NT2/D1 (cell line): ENCODE data around the gene GAS7.

ENCODE experiments used
- DNase-seq: peaks from one replicate; pipeline ENCODE4 v3.0.0-alpha.2; 2011; ENCODE audit warnings: low read depth, low spot score
- H3K27me3 ChIP-seq: 2 replicates; pipeline ENCODE4 v1.6.0; 2011; ENCODE audit warnings: mild to moderate bottlenecking; ENCODE audit not compliant: insufficient read length, insufficient read depth
- H3K36me3 ChIP-seq: 2 replicates; pipeline ENCODE4 v1.6.1; 2011; ENCODE audit warnings: mild to moderate bottlenecking, low read length, mixed read lengths; ENCODE audit not compliant: insufficient read depth, insufficient read length
- H3K4me1 ChIP-seq: 2 replicates; pipeline ENCODE4 v1.5.1; 2011; ENCODE audit not compliant: insufficient read depth, insufficient read length
- H3K4me3 ChIP-seq: 2 replicates; pipeline ENCODE4 v1.5.1; 2011; ENCODE audit warnings: low read depth; ENCODE audit not compliant: insufficient read length
- H3K9ac ChIP-seq: 2 replicates; pipeline ENCODE4 v1.6.0; 2011; ENCODE audit warnings: low read depth; ENCODE audit not compliant: insufficient read length
- H3K9me3 ChIP-seq: 2 replicates; pipeline ENCODE4 v1.5.1; 2011; ENCODE audit warnings: mild to moderate bottlenecking, low read length; ENCODE audit not compliant: insufficient read depth
- SUZ12 ChIP-seq: IDR thresholded peaks from 2 replicates; pipeline ENCODE4 v1.6.1; 2011; ENCODE audit not compliant: insufficient read length, insufficient read depth; ENCODE audit errors: extremely low read depth
- YY1 ChIP-seq: IDR thresholded peaks from 2 replicates; pipeline ENCODE4 v1.6.1; 2011; ENCODE audit not compliant: insufficient read length, insufficient read depth
- ZNF274 ChIP-seq: IDR thresholded peaks from 2 replicates; pipeline ENCODE4 v1.6.1; 2011; ENCODE audit warnings: mild to moderate bottlenecking, low read depth, low read length

GAS7 gene

GRCh38 chr17:9860851-9861250, 337.6 kb downstream of the GAS7 start:
- Histone ChIP-seq H3K9me3 (peaks cover 5% of the 10 kb centered on the region; the same call in 1 of the 2 replicates), H3K27me3 (no peaks in the 10 kb centered on the region), H3K9ac (no peak overlapping the region), H3K36me3 (no peaks in the 10 kb centered on the region), H3K4me3 (no peak overlapping the region), H3K4me1 (no peaks in the 10 kb centered on the region)
- DNase-seq, result no peak
- TF ChIP-seq SUZ12 (no peak), ZNF274 (no peak), YY1 (no peak)
